Measurements from ENCODE around the gene NIT1.
"Not testable (repeated sequence)": the region's sequence is repeated elsewhere in the genome, so short reads cannot be mapped to it uniquely, and the experiment has no call there.

The NIT1 gene

DNA sequence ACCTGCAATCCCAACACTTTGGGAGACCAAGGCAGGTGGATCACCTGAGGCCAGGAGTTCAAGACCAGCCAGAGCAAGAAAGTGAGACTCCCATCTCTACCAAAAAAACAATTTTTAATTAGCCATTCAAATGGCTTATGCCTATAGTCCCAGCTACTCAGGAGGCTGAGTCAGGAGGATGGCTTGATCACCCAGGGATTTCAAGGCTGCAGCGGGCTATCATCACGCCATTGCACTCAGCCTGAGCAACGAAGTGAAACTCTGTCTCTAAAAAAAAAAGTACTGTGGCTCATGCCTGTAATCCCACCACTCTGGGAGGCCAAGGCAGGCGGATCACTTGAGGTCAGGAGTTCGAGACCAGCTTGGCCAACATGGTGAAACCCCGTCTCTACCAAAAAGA lies 1.9 kb upstream of the NIT1 start:
- DNase-seq = not testable (repeated sequence)

DNA sequence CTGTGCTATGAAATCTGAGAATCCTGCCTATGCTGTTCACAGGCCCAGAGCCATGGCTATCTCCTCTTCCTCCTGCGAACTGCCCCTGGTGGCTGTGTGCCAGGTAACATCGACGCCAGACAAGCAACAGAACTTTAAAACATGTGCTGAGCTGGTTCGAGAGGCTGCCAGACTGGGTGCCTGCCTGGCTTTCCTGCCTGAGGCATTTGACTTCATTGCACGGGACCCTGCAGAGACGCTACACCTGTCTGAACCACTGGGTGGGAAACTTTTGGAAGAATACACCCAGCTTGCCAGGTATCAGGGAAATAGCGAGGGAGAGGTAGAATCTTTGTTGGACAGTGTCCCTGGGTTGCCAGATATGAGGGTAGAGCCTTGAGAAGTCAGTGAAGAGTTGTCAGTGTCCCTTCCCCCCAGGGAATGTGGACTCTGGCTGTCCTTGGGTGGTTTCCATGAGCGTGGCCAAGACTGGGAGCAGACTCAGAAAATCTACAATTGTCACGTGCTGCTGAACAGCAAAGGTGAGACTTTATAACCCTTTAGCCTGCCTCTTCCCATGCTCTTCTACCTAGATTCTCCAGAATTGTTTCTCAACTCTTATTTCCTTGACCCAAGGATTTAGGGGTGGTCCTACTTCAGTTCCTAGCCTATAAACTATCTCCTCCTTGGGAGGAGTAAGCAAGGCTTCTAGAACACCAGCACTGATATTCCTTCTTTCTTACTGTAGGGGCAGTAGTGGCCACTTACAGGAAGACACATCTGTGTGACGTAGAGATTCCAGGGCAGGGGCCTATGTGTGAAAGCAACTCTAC lies 1.4 kb downstream of the NIT1 start:
- DNase-seq = peak; percentile 79

DNA sequence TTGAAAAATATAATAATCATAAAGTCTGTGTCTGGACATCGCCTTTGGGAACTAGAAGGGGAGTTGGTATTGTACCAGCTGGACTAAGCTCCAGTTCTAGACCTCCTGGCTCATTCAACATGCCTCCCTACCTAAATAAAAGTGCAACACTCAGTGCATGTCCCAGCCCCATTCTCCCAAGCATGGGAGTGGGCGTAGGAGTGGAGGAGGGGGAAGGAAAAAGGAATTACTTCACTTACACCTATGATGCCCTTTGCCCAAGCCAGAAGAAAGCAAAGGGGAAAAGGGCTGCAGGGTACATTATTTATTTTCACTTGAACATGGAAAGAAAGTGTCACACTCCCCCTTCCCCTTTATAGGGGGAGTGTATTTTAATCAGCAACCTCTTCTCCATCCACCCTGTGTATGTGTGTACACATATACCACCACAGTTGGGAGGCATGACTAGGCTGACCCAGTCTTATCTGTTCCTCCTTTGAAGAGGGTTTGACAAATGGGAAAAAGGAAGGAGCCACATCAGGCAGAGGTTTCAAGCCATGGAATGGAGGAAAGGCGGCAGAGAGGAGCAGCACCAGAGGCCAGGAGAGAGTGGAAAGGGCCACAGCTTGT lies 3.2 kb downstream of the NIT1 start:
- DNase-seq = no peak

DNA sequence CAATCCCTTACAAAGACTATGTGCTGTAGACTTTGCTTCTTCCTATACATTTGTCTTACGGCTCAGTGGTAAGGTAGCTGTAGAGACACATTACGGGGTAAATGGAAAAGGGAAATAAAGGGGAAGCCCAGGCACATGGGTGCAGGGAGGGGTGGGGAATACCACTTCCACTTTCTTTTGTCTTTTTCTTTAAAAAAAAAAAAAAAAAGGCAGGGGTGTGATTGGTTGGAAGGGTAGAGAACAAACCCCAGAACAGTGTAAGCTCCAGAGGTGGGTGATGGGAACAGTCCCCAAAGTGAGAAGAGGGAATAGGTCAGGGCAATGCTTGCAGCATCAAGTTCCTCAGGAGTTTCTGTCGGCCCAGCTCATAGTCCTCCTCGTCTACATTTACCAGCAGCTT lies 3.9 kb downstream of the NIT1 start:
- no peak for DNase-seq

DNA sequence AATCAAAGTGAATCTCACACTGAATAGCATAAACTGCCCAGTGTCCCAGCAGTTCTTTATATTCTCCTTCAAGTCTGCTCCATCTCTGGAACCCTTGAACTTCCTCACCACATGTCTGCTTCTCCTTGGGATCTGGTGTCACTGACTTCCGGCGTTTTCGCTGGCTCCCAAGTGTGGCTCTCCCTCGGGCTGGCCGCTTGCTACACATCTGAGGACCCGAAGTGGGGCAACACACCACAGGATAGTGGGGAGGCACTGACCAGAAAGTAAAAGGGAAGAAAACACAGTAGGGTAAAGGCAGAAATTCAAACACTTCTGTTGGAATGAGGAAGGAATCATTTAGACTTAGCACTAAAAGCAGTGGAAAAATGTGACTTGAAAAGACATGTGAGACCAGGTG lies 5.1 kb downstream of the NIT1 start:
- DNase-seq = no peak

DNA sequence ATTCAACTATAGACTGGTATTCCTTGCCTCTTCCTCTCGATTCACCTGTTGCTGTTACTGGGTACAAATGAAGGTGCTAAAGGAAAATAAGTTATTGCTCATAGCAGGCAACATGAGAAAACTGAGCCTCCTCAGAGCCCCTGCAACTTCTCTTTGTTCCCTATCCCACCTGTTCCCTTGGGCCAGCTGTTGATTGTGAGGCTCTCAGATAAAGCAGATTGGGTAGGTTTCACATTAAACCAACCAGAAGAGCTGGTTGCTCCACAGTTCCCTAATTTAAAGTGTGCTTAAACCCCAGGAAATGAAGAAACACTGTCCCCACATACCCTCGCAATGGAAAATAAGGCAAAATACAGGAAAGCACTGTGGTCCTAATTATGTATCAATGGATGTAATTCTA lies 9.7 kb downstream of the NIT1 start:
- DNase-seq = no peak

DNA sequence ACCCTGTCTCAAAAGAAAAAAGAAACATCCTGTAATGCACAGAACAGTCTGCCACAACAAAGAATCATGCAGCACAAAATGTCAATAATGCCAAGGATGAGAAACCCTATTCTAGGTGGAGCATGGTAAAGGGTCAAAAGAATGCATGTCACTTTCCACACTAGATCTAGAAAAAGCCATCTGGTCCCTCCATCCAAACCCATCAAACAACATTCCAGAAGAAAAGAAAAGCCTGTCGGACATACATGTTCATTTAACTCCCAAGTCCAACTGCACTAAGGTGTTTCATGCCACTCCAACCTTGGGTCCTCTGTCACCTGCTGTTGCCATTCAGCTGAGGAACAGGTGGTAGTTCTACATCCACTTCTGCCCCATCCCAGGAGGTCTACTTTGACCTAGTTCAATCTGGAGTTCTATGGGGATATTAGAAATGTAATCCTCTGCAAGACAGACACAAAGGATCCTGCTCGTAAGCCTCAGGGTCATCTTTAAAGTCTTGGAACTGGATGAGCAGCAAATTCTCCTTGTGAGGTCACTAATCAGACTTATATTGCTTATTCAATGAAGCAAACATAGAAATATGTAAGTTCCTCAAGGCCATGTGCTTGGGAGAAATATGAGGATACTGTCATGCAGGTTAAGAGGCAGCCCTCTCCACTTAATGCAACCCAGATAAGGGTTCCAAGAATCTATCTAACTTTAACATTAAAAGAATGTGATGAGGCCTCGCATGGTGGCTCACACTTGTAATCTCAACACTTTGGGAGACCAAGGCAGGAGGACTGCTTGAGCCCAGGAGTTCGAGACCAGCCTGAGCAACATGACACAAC lies 10.9 kb downstream of the NIT1 start:
- DNase-seq = no peak

DNA sequence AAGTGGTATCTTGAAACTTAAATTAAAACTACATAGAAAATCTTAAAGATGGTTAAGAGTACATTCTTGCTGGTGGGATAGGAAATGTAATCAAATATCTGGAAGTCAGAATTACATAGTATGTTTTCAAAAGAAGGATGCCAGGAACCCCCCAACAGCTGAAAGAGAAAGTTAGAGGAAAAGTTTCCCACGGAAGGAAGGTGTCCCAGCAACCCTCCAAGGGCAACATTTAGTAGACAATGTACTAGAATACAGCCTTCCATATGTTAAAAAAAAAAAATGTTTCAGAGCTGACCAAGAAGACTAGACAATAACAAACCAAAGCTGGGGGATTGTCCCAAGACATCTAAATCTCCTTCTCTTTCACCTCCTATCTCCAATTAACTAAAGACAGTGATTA lies 12.4 kb downstream of the NIT1 start:
- no peak for DNase-seq

DNA sequence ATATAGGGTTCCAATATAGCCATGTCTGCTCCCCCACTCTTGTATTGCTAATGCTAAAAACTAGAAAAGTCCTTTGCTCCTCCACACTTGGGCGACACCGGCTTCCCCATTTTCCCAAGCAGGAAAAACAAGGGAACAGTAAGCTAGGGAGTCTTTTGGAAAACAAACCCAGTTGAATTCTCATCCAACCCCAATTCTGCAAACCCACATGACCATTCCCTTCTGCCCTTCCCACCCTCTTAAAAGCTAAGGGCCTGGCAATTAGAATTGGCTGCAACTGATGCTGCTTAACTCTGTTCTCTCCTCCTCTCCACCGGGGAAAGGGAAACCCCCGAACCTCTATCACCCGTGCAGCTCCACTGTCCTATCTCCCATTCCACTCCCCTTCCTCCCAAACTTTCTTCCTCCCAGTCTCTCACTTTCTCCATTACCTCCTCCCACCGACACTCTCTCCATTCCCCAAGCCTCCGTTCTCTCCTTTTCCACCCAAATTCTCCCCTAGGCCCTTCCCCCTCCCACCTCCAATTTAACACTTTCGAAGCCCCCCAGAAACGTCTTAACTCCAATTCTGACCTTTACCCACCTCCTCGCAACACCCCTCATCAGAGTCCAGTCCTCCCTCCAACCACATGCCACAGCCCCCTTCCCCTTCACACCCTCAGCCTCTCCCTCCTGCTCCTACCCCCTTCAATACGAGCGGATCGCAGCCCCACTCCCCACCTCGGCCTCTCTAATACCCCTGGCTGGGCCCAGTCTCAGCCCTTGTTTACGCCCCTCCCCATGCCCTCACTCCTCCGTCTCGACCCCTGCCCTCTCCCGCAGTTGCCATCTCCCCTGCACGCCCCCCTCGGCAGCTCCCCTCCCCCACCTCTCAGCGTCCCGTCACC lies 13.9 kb downstream of the NIT1 start:
- DNase-seq = no peak

DNA sequence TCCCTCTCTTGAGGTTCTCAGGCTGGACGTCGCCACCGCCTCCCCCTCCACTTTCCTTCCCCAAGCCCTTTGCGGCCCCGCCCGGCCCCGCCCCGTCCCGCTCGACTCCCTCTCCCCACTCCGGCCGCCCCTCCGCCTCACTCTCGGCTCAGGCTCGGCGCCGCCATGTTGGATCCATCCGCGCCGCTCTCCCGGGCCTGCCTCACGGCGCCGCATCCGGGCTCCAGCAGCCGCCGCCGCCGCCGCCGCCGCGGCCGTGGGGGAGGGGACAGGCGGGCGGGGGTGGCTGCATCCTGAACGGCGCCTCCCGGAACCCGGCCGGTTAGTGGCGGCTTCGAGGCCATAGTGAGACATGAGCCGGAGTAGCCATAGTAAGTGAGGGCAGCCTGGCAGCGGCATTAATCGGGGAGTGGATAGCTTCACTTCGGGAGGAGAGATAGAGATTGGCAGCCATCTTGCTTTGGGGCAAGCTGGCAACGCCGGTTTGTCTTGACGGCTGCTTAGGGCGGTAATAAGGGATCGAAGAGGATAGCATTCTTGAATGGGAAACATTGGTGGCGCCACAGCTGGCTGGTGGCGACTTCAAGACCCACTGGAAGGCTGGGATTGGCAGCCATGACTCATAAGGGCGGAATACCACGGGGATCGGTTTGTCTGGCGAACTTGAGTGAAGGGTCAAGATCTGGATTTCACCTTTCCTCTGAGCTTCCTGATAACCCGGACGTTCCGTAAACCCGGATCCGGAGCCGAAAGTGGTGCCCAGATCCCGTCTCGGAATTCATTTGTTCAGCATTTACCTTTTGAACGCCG lies 14.7 kb downstream of the NIT1 start, which contains the start of gene DEDD:
TSS of gene DEDD (minus strand) at position 258 of the 810 bp plus-strand sequence. CDS start 8,205 bp downstream, outside the sequence.
- DNase-seq = peak; percentile 91

DNA sequence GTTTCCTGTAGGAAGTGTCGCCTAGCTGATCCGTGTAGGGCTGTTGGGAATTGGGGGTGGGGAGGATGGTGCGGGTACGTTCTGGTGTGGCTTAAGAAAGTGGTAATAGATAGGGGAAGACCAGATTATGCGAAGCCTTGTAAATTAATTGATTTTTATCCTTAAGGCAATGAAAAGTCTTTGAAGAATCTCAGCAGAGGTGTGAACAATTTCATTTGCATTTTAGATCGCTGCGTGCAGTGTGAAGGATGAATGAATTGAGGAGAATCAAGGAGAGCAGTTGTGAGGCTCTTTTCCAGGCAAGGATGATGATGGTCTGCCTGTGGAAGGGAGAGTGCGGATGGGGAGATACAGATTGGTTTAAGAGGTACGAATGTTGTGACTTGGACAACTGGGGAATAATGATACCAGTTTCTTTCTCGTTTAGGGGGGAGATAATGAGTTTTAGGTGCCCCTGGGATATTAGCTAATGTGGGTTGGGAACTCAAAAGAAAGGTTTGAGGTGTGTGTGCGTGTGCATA lies 15.4 kb downstream of the NIT1 start:
- no peak for DNase-seq

DNA sequence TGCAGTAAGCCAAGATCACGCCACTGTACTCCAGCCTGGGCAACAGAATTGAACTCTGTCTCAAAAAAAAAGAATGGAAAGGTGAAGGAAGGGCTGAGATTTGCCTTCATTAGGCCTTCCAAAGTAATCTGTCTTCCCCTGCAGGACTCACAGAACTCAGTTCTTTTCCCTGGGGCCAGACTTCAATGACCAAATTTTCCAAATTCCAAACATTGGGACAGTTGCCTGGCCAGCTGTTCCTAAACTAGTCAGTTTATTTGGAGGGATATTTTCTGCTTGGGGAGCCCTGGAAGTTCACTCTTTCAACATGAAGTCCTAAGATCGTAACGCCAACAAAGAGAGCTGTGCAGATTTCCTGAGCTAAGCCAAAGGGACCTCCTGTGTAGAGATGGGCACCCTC lies 20.0 kb downstream of the NIT1 start:
- DNase-seq = no peak

DNA sequence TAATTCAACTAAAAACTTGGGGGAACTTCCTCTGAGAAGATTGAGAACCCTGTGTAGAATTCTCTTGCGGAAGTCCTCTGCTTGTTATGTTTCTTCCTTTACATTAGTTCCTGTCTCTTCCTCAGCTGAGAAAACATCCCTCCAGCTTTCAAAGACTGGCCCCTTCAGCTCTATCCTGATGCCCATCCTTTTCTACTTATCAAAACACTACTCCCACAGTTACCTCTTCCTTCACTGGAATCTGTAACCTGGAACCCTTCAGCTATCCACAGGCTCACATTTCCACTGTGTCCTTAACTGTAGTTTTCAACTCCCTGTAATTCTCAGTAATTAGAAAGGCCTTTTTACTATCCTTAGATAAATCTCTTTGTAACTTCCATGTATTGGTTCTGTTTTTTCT lies 20.5 kb downstream of the NIT1 start:
- DNase-seq = no peak

DNA sequence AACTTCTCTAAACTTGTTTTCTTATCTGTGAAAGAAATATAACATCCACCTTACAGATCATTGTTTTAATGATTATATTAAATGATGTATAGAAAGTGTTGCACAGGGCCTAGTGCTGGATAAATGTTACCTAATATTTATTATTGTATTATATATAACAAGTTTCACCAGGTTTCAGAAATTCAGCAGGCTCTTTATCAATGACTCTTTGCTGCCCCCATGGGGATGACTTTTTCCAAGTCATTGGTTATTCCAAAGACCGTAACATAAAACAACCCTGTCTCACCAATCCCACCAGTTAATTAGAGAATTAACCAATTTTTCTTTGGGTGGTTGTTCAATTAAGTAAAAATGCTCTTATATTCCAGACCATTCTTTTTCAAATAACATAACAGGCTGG lies 21.9 kb downstream of the NIT1 start:
- peak; percentile 47 for DNase-seq

DNA sequence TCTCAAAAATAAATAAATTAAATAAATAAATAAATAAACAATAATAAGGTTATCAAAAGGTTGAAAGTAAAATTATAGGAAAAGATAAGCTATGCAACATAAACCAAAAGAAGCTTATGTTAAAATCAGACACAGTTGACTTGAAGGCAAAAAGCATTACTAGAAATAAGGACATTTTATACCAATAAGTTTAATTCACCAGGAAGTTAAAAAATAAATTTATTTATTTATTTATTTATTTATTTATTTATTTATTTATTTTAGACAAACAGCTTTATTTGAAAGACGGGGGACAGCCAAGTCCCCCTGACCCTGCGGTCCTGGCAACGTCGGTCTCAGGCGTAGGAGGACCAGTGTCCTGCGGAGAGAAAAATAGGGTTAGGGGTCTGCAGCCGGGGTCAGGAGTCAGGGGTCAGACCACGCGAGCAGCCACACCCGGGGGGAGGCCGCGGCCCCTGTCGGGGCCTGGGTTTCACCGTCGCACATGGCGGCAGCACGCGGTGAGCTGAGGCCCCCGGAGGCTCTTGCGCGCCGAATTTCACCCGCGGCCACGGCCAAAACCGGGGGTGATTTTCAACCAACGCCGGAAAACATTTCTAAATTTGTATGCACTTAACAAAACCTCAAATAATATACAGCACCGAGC lies 23.0 kb downstream of the NIT1 start:
- no peak for DNase-seq

DNA sequence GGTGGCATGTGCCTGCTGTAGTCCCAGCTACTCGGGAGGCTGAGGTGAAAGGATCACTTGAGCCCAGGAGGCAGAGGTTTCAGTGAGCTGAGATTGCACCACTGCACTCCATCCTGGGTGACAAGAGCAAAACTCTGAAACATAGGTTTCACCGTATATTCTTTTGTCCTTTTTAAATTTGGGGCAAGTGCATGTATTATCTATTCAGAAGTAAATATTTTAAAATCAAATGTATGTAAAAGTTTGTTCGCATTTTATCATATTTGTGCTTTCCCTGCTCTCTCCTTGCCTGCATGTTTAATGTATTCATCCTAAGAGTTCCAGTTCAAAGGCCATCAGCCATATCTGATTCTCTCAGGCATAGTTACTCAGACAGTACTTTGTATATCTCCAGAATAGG lies 27.9 kb downstream of the NIT1 start:
- DNase-seq = no peak

DNA sequence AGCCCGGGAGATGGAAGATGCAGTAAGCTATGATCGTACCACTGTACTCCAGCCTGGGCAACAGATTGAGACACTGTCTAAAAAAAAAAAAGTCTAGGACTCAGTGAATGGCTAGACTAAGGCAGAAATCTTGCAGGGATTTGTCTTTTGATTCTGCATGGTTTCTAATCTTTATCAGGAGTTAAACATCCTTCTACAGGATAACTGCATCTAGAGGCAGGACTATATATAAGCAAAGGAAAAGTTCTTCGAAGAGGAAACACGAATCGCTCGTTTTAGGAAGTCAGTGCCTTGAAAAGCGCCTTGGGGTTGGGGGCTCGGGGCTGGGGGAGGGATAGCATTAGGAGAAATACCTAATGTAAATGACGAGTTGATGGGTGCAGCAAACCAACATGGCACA lies 35.3 kb downstream of the NIT1 start:
- DNase-seq = no peak

DNA sequence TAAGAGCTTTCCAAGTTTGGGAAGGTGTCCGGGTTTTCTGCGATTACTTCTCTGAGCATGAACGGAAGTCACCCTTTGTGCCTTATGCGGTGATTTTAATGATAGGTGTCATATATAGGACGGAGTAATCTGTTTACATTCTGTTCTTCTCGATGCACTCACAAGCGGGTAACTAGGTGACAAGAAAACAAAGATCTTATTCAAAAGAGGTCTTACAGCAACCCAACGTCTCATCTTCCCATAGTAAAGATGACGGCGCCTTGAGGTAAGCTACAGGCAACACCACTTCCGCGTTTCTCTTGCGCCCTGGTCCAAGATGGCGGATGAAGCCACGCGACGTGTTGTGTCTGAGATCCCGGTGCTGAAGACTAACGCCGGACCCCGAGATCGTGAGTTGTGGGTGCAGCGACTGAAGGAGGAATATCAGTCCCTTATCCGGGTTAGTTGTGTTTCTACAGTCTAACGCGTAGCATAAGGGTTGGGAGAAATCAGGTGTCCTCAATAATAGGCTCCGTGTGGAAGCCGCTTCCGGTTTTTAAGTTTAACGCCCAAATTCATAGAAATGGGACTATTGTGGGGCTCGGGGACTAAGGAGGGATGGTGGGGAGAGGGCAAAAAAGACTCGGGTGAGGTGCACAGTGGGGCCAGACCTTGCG lies 35.9 kb downstream of the NIT1 start, which contains the start of gene UFC1:
TSS of gene UFC1 (plus strand) at position 297 of the 656 bp plus-strand sequence. CDS start at position 317, 20 bp downstream.
- DNase-seq = peak; percentile 79

DNA sequence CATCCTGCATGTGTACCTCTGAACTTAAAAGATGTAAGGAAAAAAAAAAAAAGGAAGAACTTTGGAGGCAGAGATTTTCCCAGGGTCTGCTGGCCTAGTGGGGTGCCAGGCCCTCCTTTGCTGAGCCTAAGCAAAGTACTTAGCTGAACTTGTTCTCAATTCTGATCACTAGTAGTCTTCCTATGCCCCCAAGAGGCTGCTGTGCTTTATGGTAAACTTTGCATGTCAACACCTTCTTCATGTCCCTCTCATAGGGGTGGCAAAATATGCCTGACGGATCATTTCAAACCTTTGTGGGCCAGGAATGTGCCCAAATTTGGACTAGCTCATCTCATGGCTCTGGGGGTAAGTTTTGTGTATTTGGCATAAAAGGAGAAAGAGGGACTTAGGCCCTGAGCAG lies 40.0 kb downstream of the NIT1 start:
- DNase-seq = no peak

DNA sequence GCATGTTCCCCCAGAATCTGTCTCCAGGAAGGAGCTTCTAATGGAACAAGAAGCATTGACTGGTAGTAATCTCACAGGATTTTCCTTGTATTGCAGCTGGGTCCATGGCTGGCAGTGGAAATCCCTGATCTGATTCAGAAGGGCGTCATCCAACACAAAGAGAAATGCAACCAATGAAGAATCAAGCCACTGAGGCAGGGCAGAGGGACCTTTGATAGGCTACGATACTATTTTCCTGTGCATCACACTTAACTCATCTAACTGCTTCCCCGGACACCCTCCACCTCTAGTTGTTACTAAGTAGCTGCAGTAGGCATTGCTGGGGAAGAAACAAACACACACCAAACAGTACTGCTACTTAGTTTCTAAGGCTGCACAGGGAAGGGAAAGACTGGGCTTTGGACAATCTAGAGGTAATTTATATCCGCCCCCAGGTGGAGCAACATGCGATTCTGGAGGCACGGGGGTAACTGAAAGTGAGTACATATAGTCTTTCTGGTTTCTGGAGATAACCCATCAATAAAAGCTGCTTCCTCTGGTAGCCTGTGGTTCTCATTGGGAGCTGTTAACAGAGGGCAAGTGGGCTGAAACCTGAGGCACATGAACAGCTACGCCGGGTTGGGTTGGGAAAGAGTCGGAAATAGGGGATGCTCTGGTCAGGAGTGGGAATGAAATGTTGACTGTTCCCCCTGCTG lies 40.6 kb downstream of the NIT1 start:
- DNase-seq = no peak

All from activated naive CD4-positive, alpha-beta T cell treated with anti-CD3 and anti-CD28 coated beads, Interleukin-2, amount 50 U/mL, for 16 hours (primary cell).